Mammary epithelial cell (primary cell): Measurements from ENCODE around the gene SMARCA2.

Experiments
- CTCF ChIP-seq, 2 donors: IDR thresholded peaks in 1 of 2; conservative IDR thresholded peaks in 1 of 2; 2 replicates each; pipeline ENCODE4 v1.5.1; 2011 to 2012; ENCODE audit warnings: inconsistent platforms in 2 of 2, low read length in 2 of 2, mild to moderate bottlenecking in 2 of 2, control low read depth in 1 of 2, low read depth in 1 of 2; ENCODE audit not compliant: insufficient read depth in 1 of 2; ENCODE audit errors: extremely low read depth in 1 of 2
- EZH2 ChIP-seq: IDR thresholded peaks from 2 replicates; pipeline ENCODE4 v1.6.1; 2012; ENCODE audit warnings: low read length, inconsistent platforms, borderline replicate concordance

GRCh38 chr9:2151171-2151570, 136.0 kb downstream of the SMARCA2 start:
- no peak for TF ChIP-seq CTCF (conservative IDR thresholded peaks at IDR 0.05 in 1 of 2, IDR thresholded peaks at IDR 0.05 in 1 of 2; ENCODE audit: extremely low read depth in 1 of 2, insufficient read depth in 1 of 2, low read depth in 1 of 2, low read length in 2 of 2)
- TF ChIP-seq EZH2, result no peak
